Colonic mucosa (tissue), 4 donors: Measurements from ENCODE around the gene ANP32E. TPM values are rescaled to one million over a fixed set of nuclear protein-coding genes. Genes with fewer than 3 reads are reported as not detected.
"Not testable (repeated sequence)": the region's sequence is repeated elsewhere in the genome, so short reads cannot be mapped to it uniquely, and the experiment has no call there.

ENCODE experiments used
- DNase-seq: peaks from one replicate; pipeline ENCODE4 v3.0.0-alpha.2; 2020
- H3K27ac ChIP-seq: fragments of 200-600 bp; one replicate; pipeline ENCODE4 v1.8.0; 2021
- H3K27me3 ChIP-seq: fragments of 200-600 bp; one replicate; pipeline ENCODE4 v1.8.0; 2021
- H3K36me3 ChIP-seq: fragments of 200-600 bp; one replicate; pipeline ENCODE4 v1.8.0; 2021
- H3K4me1 ChIP-seq: fragments of 200-600 bp; one replicate; pipeline ENCODE4 v1.8.0; 2021; ENCODE audit warnings: mild to moderate bottlenecking
- H3K4me3 ChIP-seq: fragments of 200-600 bp; one replicate; pipeline ENCODE4 v1.8.0; 2021
- H3K9ac ChIP-seq, 2 donors: one replicate each; pipeline ENCODE4 v1.7.0; 2013; ENCODE audit warnings: control low read depth in 2 of 2, low read depth in 2 of 2, low read length in 2 of 2
- H3K9me3 ChIP-seq: fragments of 200-600 bp; one replicate; pipeline ENCODE4 v1.8.0; 2021
- CTCF ChIP-seq: fragments of 200-600 bp; IDR thresholded peaks from one replicate; pipeline ENCODE4 v1.8.0; 2022; ENCODE audit warnings: antibody characterized with exemption, mild to moderate bottlenecking
- intact Hi-C: fragments of 100-400 bp; cut with DNase I; formaldehyde crosslinking; loops from one replicate; pipeline ENCODE4 v1.14.1; 2022
- total RNA-seq, 2 donors: library from RNA; stranded (reverse); fragmentation: NEBNext Ultra II Directional in 1 of 2; extraction: Animal tissue kit (Norgen Biotek cat#: 25700) in 1 of 2; gene quantifications; one replicate each; pipeline ENCODE4 v1.2.1, GENCODE V29; 2021
- donor health status: healthy.
- donor health status: DM: no; HTN: no; CAD: no.
- donor health status: DM: no; HTN: no; CAD: no.

ANP32E gene
- total RNA-seq, 2 donors from 2014 or later = 18.5 to 36.3 TPM

- Histone ChIP-seq H3K36me3 (no peaks in the 10 kb centered on the region), H3K4me3 (no peak overlapping the region), H3K27ac (no peak overlapping the region), H3K27me3 (no peaks in the 10 kb centered on the region), H3K9me3 (no peaks in the 10 kb centered on the region), H3K9ac (no peak overlapping the region), H3K4me1 (no peaks in the 10 kb centered on the region)
- no peak for DNase-seq
- intact Hi-C loops = no loop called here
- TF ChIP-seq CTCF = no peak
Observed at GRCh38 chr1:150196417-150196816, 39.5 kb downstream of the ANP32E start.

DNA sequence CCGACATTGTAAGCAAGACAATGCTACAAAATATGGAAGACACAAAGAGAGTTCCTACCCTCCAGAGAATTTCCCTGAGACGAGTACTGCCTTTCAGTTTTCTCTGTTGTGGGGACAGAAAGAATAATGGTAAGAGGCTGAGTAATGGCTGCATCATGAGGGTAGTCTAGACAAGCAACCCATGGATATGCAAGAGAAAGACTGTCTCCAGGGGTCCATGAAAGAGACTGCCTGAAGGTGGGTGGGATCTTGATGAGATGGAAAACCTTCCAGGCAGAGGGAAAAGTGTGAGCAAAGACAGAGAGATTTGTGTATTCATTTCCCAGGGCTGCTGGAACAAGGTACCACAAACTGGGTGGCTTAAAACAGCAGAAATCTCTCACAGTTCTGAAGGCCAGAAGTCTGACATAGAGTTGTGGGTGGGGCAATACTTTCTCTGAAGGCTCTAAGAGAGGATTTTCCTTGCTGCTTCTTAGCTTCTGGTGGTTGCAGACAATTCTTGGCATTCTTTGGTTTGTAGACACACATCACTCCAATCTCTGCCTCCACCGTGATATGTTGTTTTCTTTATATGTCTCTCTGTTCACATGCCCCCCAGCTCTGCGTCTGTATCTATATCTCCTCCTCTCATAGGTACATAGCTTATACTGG is 41.4 kb downstream of the ANP32E start:
- H3K9ac ChIP-seq = no peak overlapping the region
- no peak overlapping the region for H3K27ac ChIP-seq
- no peaks in the 10 kb centered on the region for H3K27me3 ChIP-seq
- no peak for TF ChIP-seq CTCF
- no peaks in the 10 kb centered on the region for H3K4me1 ChIP-seq
- no peak for DNase-seq
- intact Hi-C loops = no loop called here
- no peaks in the 10 kb centered on the region for H3K9me3 ChIP-seq
- H3K4me3 ChIP-seq = no peak overlapping the region
- no peaks in the 10 kb centered on the region for H3K36me3 ChIP-seq

DNA sequence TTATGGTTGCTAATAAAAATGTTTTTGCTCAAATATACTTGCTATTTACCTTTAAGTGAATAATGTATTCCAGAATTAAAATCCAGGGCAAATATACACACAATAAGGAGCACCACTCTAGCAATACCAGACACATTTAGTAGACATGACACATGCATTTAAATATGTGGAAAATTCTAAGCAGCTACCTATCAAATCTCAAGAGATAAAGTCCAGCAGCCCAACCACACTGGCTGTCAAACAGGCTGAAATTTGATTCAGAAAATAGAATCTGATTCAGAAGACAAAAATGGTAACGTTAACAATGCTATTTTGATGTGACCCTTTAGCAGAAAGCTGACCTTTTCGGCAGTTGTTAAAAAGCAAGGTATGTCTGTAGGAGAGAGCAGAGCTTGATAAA is 43.9 kb downstream of the ANP32E start:
- no peak overlapping the region for H3K9ac ChIP-seq
- DNase-seq = no peak
- no peak overlapping the region for H3K27ac ChIP-seq
- no peaks in the 10 kb centered on the region for H3K9me3 ChIP-seq
- no peaks in the 10 kb centered on the region for H3K36me3 ChIP-seq
- no peak overlapping the region for H3K4me3 ChIP-seq
- H3K4me1 ChIP-seq = no peaks in the 10 kb centered on the region
- no peak for TF ChIP-seq CTCF
- H3K27me3 ChIP-seq = no peaks in the 10 kb centered on the region
- intact Hi-C loops = no loop called here

DNA sequence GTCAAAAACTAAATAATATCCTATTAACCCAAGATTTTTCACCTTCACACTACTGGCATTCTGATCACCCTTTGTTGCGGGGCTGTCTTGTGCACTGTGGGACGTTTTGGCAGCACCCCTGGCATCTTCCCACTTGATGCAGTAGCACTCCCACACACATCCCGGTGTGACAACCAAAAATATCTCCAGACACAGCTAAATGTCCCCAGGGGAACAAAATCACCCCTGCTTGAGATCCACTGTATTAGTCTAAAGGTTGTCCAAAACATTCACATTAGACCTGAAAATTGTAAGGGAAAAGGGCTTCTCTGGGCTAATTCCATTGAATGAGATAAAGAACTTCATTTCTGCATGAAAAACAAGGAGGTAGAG is 48.4 kb downstream of the ANP32E start:
- intact Hi-C loops = no loop called here
- no peaks in the 10 kb centered on the region for H3K36me3 ChIP-seq
- no peaks in the 10 kb centered on the region for H3K27me3 ChIP-seq
- no peak overlapping the region for H3K27ac ChIP-seq
- no peak for DNase-seq
- no peak for TF ChIP-seq CTCF
- H3K4me1 ChIP-seq = no peaks in the 10 kb centered on the region
- no peak overlapping the region for H3K9ac ChIP-seq
- H3K4me3 ChIP-seq = no peak overlapping the region
- H3K9me3 ChIP-seq = no peaks in the 10 kb centered on the region

DNA sequence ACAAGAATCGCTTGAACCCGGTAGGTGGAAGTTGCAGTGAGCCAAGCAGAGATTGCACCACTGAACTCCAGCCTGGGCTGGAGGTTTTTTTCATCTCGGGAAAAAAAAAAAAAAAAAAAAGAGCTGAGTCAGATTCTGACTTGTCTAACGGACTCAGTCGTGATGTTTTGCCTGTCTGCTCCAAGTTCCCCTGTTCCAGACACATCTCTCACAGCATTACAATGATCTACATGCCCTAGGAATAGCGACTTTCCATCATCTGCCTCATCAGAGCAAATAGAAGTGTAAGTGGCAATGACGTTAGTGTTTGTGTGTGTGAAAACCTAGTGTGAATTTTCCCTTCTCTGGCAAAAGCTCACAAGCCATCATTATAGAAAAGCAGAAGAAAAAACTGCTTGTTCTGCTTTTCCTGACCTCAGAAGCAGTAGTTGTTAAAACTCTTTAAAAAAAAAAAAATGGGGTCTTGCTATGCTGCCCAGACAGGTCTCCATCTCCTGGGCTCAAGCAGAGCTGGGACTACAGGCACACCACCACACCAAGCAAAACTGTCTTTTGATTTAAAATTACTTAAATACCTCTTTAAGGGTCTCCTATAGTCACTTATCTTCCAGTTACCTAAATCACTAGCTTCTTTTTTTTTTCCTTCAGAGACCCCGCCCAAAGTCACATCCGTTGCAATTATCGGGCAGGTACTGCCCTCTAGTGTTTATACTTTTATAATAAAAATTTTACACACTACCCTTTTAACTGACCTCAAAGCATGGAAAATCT is 48.9 kb downstream of the ANP32E start:
- no peaks in the 10 kb centered on the region for H3K36me3 ChIP-seq
- no peaks in the 10 kb centered on the region for H3K4me1 ChIP-seq
- no peak overlapping the region for H3K4me3 ChIP-seq
- no peaks in the 10 kb centered on the region for H3K27me3 ChIP-seq
- no peaks in the 10 kb centered on the region for H3K9me3 ChIP-seq
- peak; percentile 30 for TF ChIP-seq CTCF
- H3K27ac ChIP-seq = no peak overlapping the region
- no peak overlapping the region for H3K9ac ChIP-seq
- intact Hi-C loops = no loop called here
- DNase-seq = no peak

DNA sequence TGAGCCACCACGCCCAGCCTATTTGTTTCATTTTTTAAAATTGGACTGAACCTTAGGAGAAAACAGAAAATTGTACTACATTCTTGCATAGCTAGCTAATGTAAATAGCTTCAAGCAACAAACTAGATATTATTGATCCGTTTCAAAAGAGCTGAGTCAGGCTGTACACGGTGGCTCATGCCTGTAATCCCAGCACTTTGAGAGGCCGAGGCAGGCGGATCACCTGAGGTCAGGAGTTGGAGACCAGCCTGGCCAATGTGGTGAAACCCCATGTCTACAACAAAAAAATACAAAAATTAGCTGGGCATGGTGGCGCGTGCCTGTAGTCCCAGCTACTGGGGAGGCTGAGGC is 49.5 kb downstream of the ANP32E start:
- H3K36me3 ChIP-seq, H3K27me3 ChIP-seq, H3K27ac ChIP-seq, H3K9me3 ChIP-seq, H3K4me3 ChIP-seq, DNase-seq, intact Hi-C loops, H3K9ac ChIP-seq, H3K4me1 ChIP-seq: not testable (repeated sequence)
